ENCODE measurements around the gene CCDC30.

Gene CCDC30

DNA sequence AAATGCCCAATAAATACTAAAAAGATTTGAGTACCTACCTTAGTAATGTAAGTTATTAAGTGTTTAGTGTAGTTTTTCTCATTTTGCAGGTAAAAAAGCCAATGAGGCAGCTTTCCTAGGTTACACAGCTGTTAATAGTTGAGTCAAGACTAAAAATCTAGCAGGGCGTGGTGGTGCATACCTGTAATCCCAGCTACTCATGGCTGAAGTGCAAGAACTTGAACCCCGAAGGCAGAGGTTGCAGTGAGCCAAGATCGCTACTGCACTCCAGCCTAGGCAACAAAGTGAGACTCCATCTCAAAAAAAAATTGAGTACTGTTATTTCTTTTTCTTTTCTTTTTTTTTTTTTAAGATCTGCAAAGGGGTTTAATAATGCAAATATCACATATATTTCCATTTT is 226.8 kb downstream of the CCDC30 start:
- H3K4me3 ChIP-seq (ENCODE audit: low read depth, low read length) = no peak overlapping the region

DNA sequence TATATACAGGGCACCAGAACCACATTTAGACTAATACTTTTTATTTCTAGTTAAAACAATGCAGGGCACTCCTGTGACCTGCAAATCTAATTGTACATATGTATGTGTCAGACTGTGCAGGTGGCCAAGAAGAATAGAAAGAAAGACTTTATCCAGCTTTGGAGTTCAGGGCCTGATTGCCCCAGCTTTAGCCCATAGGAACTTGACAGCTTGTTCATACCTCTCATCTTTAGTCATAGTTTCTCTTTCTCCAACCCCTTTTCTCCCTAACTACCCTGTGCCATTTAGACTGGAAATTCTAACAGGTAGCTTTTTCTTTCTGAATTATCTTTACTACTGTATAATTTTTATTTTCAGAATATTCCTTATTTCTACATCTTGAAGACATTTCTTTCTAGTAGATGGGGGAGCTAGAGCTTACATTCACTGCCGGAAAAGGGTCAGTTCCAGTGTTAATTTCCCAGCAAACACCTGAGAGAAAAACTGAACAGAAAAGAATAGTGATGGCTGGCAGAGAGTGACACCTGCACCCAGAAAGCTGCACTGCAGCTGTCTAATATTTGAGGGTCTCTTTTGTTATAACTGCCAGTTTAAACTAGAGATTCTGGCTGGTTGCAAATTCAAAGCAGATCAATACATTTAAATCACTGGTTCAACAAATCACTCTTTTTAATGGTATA is 227.5 kb downstream of the CCDC30 start:
- H3K4me3 ChIP-seq (ENCODE audit: low read depth, low read length) = no peak overlapping the region

- no peak overlapping the region for H3K4me3 ChIP-seq (ENCODE audit: low read depth, low read length)
These were observed 228.0 kb downstream of the CCDC30 start for GRCh38 chr1:42691157-42691498.

DNA sequence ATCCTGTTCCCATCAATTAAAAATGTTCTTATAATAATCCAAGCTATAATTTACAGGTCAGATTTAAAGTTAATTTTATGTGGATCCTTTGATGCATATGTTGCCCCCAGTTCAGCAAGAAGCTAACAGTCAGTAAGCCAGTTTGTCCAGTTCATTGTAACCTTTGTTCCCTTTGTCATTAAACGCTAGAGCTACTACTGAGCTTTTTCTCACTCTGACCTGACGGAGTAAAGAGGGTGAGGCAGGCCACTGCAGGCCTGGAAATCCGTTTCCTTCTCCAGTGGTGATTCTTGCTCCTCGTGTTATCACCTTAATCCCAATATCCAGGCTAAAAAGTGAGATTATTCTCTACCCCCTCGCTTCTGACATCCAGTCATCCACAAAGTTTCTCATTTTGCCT is 229.4 kb downstream of the CCDC30 start:
- no peak overlapping the region for H3K4me3 ChIP-seq (ENCODE audit: low read depth, low read length)

DNA sequence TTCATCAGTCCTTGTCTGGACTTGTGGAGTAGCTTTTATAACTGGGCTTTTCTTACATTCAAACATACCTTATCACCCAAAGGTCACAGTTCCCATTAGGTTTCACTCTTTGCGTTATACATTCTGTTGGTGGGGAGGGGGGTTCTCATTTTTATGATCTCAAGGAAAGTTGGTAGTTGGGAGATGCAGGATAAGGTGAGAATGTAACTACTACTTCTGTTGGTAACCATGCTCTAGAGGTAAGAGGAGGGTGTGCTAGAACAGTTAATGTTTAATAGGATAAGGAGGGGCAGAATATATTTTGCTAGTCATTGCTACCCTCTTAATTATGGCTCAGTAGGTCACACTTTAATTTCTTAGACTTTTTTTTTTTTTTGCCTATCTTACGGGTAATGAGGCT is 229.8 kb downstream of the CCDC30 start:
- H3K4me3 ChIP-seq (ENCODE audit: low read depth, low read length) = no peak overlapping the region

- H3K4me3 ChIP-seq (ENCODE audit: low read depth, low read length) = no peak overlapping the region
These were observed 235.2 kb downstream of the CCDC30 start for GRCh38 chr1:42698081-42698813.

DNA sequence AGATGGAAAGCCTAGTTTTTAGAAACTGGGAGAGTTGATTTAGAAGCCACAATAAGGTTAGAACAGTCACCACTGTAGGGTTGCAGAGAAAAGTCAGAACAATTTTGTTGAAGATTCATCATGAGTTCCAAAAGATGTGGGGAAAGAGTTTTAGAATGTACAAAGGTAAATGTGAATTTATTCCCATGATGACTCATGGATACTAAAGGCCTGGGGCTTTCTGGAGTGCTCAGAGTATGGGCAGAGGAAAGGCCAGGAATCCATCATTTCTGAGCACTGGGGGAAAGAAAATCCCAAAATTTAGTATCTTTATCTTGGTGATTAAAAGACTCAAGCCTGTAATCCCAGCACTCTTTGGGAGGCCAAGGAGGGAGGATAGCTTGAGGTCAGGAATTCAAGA is 236.9 kb downstream of the CCDC30 start:
- no peak overlapping the region for H3K4me3 ChIP-seq (ENCODE audit: low read depth, low read length)

DNA sequence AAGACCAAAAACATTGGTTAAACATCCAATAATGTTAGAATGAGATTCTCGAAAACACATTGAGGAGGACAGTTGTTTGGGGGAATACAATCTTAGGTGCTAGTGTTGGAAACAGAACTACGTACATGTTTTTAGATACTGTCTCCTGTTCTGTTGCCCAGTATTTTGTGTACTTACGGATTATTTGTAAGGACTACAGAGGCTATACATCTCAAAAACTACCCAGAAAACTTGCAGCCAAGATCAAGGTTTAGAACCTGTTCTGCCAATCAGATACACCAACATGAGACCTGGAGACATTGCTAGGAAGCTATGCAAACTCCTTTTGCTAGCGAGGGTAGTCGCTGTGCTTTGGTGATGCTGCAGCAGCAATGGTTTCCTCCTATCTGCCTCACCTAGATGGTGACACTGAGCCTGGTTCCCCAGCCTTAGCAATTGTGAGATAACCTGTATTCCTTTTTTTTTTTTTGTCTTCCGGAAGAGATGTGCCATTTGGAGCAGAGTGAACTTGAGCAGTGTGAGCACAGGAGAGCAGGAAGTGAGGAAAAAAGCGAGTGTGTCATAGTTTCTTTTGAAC is 240.9 kb downstream of the CCDC30 start:
- no peak overlapping the region for H3K4me3 ChIP-seq (ENCODE audit: low read depth, low read length)

Measured in iPS-11a (cell line).